GM15510 (cell line): ENCODE results near the gene APOL1.

ENCODE experiments used
- POLR2A ChIP-seq: IDR thresholded peaks from 3 replicates; pipeline ENCODE4 v1.6.1; 2011; ENCODE audit warnings: borderline replicate concordance; ENCODE audit not compliant: insufficient read length; ENCODE audit errors: extremely low read depth

The APOL1 gene

GRCh38 chr22:36258701-36259614 is 6.0 kb downstream of the APOL1 start:
- TF ChIP-seq POLR2A: no peak

GRCh38 chr22:36259615-36260300 is 6.8 kb downstream of the APOL1 start:
- no peak for TF ChIP-seq POLR2A

GRCh38 chr22:36267058-36267457 is 14.1 kb downstream of the APOL1 start:
- TF ChIP-seq POLR2A: no peak

GRCh38 chr22:36267896-36268485 is 15.1 kb downstream of the APOL1 start:
- no peak for TF ChIP-seq POLR2A

GRCh38 chr22:36274531-36274930 is 21.6 kb downstream of the APOL1 start:
- no peak for TF ChIP-seq POLR2A

GRCh38 chr22:36277482-36278291 is 24.8 kb downstream of the APOL1 start:
- TF ChIP-seq POLR2A: no peak

GRCh38 chr22:36279219-36279666 is 26.3 kb downstream of the APOL1 start:
- no peak for TF ChIP-seq POLR2A

- TF ChIP-seq POLR2A: no peak
These were observed 27.4 kb downstream of the APOL1 start for GRCh38 chr22:36280379-36280778.

- TF ChIP-seq POLR2A: no peak
These were observed 28.9 kb downstream of the APOL1 start for GRCh38 chr22:36281781-36282327.

GRCh38 chr22:36282328-36282831 is 29.4 kb downstream of the APOL1 start:
- TF ChIP-seq POLR2A: no peak

GRCh38 chr22:36284171-36284571 is 31.2 kb downstream of the APOL1 start:
- TF ChIP-seq POLR2A: no peak

- no peak for TF ChIP-seq POLR2A
These were observed 32.1 kb downstream of the APOL1 start for GRCh38 chr22:36285017-36285416.

- TF ChIP-seq POLR2A: no peak
These were observed 32.6 kb downstream of the APOL1 start for GRCh38 chr22:36285545-36285944.

GRCh38 chr22:36286096-36286957 is 33.4 kb downstream of the APOL1 start:
- no peak for TF ChIP-seq POLR2A
